Transverse colon (tissue), 4 donors: Measurements from ENCODE around the gene DCST1. TPM values are rescaled to one million over a fixed set of nuclear protein-coding genes. Genes with fewer than 3 reads are reported as not detected.

Source experiments
- total RNA-seq, 4 donors: library from RNA; depleted of rRNA; stranded (reverse); fragments of >200 nt; gene quantifications; one replicate each; pipeline ENCODE4 v1.1.0, GENCODE V29; 2016

DCST1 gene
- total RNA-seq, 4 donors from 2014 or later, result 0.32 to 0.41 TPM; not detected in 2

Other genes with a start within 250 kb of the DCST1 start
- 1 to 10 TPM; 2.3 to 5.0 (median 3.5) TPM for gene KCNN3, start 163.5 kb upstream of the DCST1 start, total RNA-seq
- 10 to 100 TPM in 3 of 4 donors, 1 to 10 TPM in 1; 6.0 to 19.9 (median 13.1) TPM for gene PMVK, start 97.1 kb upstream of the DCST1 start, total RNA-seq
- gene PBXIP1, start 77.7 kb upstream of the DCST1 start, total RNA-seq, result 10 to 100 TPM; 54.1 to 94.1 (median 83.6) TPM
- gene PYGO2, start 72.0 kb upstream of the DCST1 start, total RNA-seq, result 10 to 100 TPM; 23.3 to 63.7 (median 29.0) TPM
- 100 to 1,000 TPM in 2 of 4 donors, 10 to 100 TPM in 2; 71.1 to 149 (median 92.0) TPM for gene SHC1, start 63.1 kb upstream of the DCST1 start, total RNA-seq
- 10 to 100 TPM in 3 of 4 donors, not detected in 1; 28.9 to 41.4 (median 35.2) TPM for gene CKS1B, start 59.1 kb upstream of the DCST1 start, total RNA-seq
- 10 to 100 TPM; 32.7 to 42.4 (median 36.0) TPM for gene FLAD1, start 50.5 kb upstream of the DCST1 start, total RNA-seq
- gene LENEP, start 40.2 kb upstream of the DCST1 start, total RNA-seq, result not detected
- gene ZBTB7B, start 31.0 kb upstream of the DCST1 start, total RNA-seq, result 100 to 1,000 TPM in 3 of 4 donors, 10 to 100 TPM in 1; 85.2 to 513 (median 272) TPM
- 1 to 10 TPM in 3 of 4 donors, not detected in 1; 1.9 to 4.6 (median 4.5) TPM for gene DCST2, start within 50 bp of the DCST1 start, total RNA-seq
- 100 to 1,000 TPM in 3 of 4 donors, 10 to 100 TPM in 1; 90.6 to 196 (median 115) TPM for gene ADAM15, start 17.5 kb downstream of the DCST1 start, total RNA-seq
- 10 to 100 TPM; 18.3 to 57.2 (median 37.2) TPM for gene EFNA4, start 29.9 kb downstream of the DCST1 start, total RNA-seq
- 1 to 10 TPM; 3.4 to 7.9 (median 7.2) TPM for gene EFNA3, start 45.0 kb downstream of the DCST1 start, total RNA-seq
- 100 to 1,000 TPM in 1 of 4 donors, 10 to 100 TPM in 3; 18.5 to 108 (median 62.7) TPM for gene EFNA1, start 94.1 kb downstream of the DCST1 start, total RNA-seq
- 100 to 1,000 TPM in 1 of 4 donors, 10 to 100 TPM in 2, 1 to 10 TPM in 1; 5.2 to 199 (median 44.4) TPM for gene SLC50A1, start 102.0 kb downstream of the DCST1 start, total RNA-seq
- gene DPM3, start 106.7 kb downstream of the DCST1 start, total RNA-seq, result 100 to 1,000 TPM in 1 of 4 donors, 10 to 100 TPM in 2, 1 to 10 TPM in 1; 7.2 to 130 (median 62.6) TPM
- 100 to 1,000 TPM; 106 to 240 (median 131) TPM for gene KRTCAP2, start 139.5 kb downstream of the DCST1 start, total RNA-seq
- gene TRIM46, start 140.0 kb downstream of the DCST1 start, total RNA-seq, result under 1 TPM in 2 of 4 donors, not detected in 2; 0.41 to 0.48 TPM
- gene THBS3, start 174.1 kb downstream of the DCST1 start, total RNA-seq, result 10 to 100 TPM; 19.2 to 37.8 (median 27.0) TPM
- gene MTX1, start 174.9 kb downstream of the DCST1 start, total RNA-seq, result 10 to 100 TPM; 24.3 to 64.0 (median 46.0) TPM
- gene ENTREP3, start 221.7 kb downstream of the DCST1 start, total RNA-seq, result 10 to 100 TPM in 3 of 4 donors, 1 to 10 TPM in 1; 9.0 to 21.9 (median 15.7) TPM
- 10 to 100 TPM in 3 of 4 donors, 1 to 10 TPM in 1; 7.8 to 61.3 (median 35.2) TPM for gene SCAMP3, start 228.5 kb downstream of the DCST1 start, total RNA-seq
- gene CLK2, start 239.7 kb downstream of the DCST1 start, total RNA-seq, result 10 to 100 TPM; 31.9 to 92.9 (median 51.5) TPM
- 10 to 100 TPM; 13.0 to 34.0 (median 22.2) TPM for gene HCN3, start 243.6 kb downstream of the DCST1 start, total RNA-seq